Smooth muscle cell (in vitro differentiated cells): Measurements from ENCODE around the gene CX3CL1. TPM values are rescaled to one million over a fixed set of nuclear protein-coding genes. Genes with fewer than 3 reads are reported as not detected.

Experiments used
- DNase-seq: peaks from one replicate; lab custom pipeline; 2025; ENCODE audit not compliant: unreplicated experiment; lab: John Stamatoyannopoulos, UW
- H2AFZ ChIP-seq: fragments of 200-600 bp; sonication (generic); 2 replicates; pipeline ENCODE4 v1.6.0; 2016; ENCODE audit warnings: antibody characterized with exemption, low read depth, mild to moderate bottlenecking
- H3F3A ChIP-seq: fragments of 200-600 bp; sonication (generic); 2 replicates; pipeline ENCODE4 v1.6.0; 2017; ENCODE audit warnings: antibody characterized with exemption, low read depth
- H3K27ac ChIP-seq: fragments of 200-600 bp; sonication (generic); 2 replicates; pipeline ENCODE4 v1.5.1; 2016; ENCODE audit warnings: low read depth, mild to moderate bottlenecking
- H3K27me3 ChIP-seq: fragments of 200-600 bp; sonication (generic); 2 replicates; pipeline ENCODE4 v1.6.1; 2016; ENCODE audit warnings: low read depth, mild to moderate bottlenecking
- H3K36me3 ChIP-seq: fragments of 200-600 bp; sonication (generic); 2 replicates; pipeline ENCODE4 v1.5.1; 2016; ENCODE audit warnings: low read depth
- H3K4me1 ChIP-seq: fragments of 200-600 bp; sonication (generic); 2 replicates; pipeline ENCODE4 v1.5.1; 2016; ENCODE audit warnings: low read depth
- H3K4me2 ChIP-seq: fragments of 200-600 bp; sonication (generic); 2 replicates; pipeline ENCODE4 v1.6.0; 2016; ENCODE audit warnings: mild to moderate bottlenecking
- H3K4me3 ChIP-seq: fragments of 200-600 bp; sonication (generic); 2 replicates; pipeline ENCODE4 v1.5.1; 2016; ENCODE audit warnings: mild to moderate bottlenecking
- H3K79me2 ChIP-seq: fragments of 200-600 bp; sonication (generic); 2 replicates; pipeline ENCODE4 v1.6.0; 2016; ENCODE audit warnings: low read depth, mild to moderate bottlenecking
- H3K9ac ChIP-seq: fragments of 200-600 bp; sonication (generic); 2 replicates; pipeline ENCODE4 v1.6.0; 2016; ENCODE audit warnings: low read depth
- H3K9me3 ChIP-seq: fragments of 200-600 bp; sonication (generic); replicated peaks from 2 replicates; pipeline ENCODE4 v1.5.1; 2016; ENCODE audit warnings: low read depth
- H4K20me1 ChIP-seq: fragments of 200-600 bp; sonication (generic); 2 replicates; pipeline ENCODE4 v1.6.0; 2016; ENCODE audit warnings: low read depth
- CTCF ChIP-seq: fragments of 200-600 bp; sonication (generic); IDR thresholded peaks from 2 replicates; pipeline ENCODE4 v1.5.1; 2017; ENCODE audit warnings: borderline replicate concordance, mild to moderate bottlenecking, antibody characterized with exemption; ENCODE audit not compliant: insufficient read depth, poor library complexity, severe bottlenecking
- WGBS: methylation state at CpG from one replicate; pipeline ENCODE4 v1.1.7; 2016; ENCODE audit warnings: low lambda C conversion rate; 5-methylcytosine and 5-hydroxymethylcytosine counted together
- polyA plus RNA-seq: library from polyadenylated mRNA; unstranded; fragments of >200 nt; fragmentation: Nextera tagmentation; extraction: Ambion mirVana; gene quantifications from 2 replicates; pipeline ENCODE4 v1.2.1, GENCODE V29; 2016
- small RNA-seq: library from RNA; depleted of rRNA; stranded (forward); fragments of <200 nt; gene quantifications from one replicate; pipeline ENCODE3, GENCODE V24; 2014
- total RNA-seq: library from RNA; depleted of rRNA; stranded (reverse); fragments of >200 nt; gene quantifications from 2 replicates; pipeline ENCODE4 v1.2.3, GENCODE V29; 2014

CX3CL1 gene
- total and polyA plus RNA-seq, 2 experiments from 2014 or later, result 2.2 to 5.4 TPM

- 95% methylated on average over 2 of the region's 2 CpGs for WGBS
- no peak overlapping the region for H3K27ac ChIP-seq
- no peak overlapping the region for H3K9ac ChIP-seq
- no peak overlapping the region for H3K4me2 ChIP-seq
- no peak overlapping the region for H3K4me3 ChIP-seq
- H4K20me1 ChIP-seq, result no peaks in the 10 kb centered on the region
- H2AFZ ChIP-seq, result no peak overlapping the region
- no peaks in the 10 kb centered on the region for H3K27me3 ChIP-seq
- H3K79me2 ChIP-seq, result no peaks in the 10 kb centered on the region
- no peaks in the 10 kb centered on the region for H3K9me3 ChIP-seq
- H3K36me3 ChIP-seq, result peaks cover 32% of the 10 kb centered on the region
- no peaks in the 10 kb centered on the region for H3F3A ChIP-seq
- H3K4me1 ChIP-seq, result no peaks in the 10 kb centered on the region
- DNase-seq, result no peak
- no peak for TF ChIP-seq CTCF
Observed at GRCh38 chr16:57432505-57432904, 60.2 kb downstream of the CX3CL1 start.

- H3K4me3 ChIP-seq, result no peak overlapping the region
- H2AFZ ChIP-seq, result no peak overlapping the region
- H3K9me3 ChIP-seq, result no peaks in the 10 kb centered on the region
- TF ChIP-seq CTCF, result no peak
- no peaks in the 10 kb centered on the region for H3K4me1 ChIP-seq
- WGBS, result 92% methylated on average over 3 of the region's 3 CpGs
- no peaks in the 10 kb centered on the region for H3F3A ChIP-seq
- H3K36me3 ChIP-seq, result peaks cover 29% of the 10 kb centered on the region
- H3K27ac ChIP-seq, result no peak overlapping the region
- H3K4me2 ChIP-seq, result no peak overlapping the region
- no peaks in the 10 kb centered on the region for H3K27me3 ChIP-seq
- DNase-seq, result no peak
- peaks cover 5% of the 10 kb centered on the region for H4K20me1 ChIP-seq
- H3K9ac ChIP-seq, result no peak overlapping the region
- no peaks in the 10 kb centered on the region for H3K79me2 ChIP-seq
Observed at GRCh38 chr16:57432989-57433388, 60.7 kb downstream of the CX3CL1 start.

- Histone ChIP-seq H2AFZ (no peak overlapping the region), H3K9ac (no peak overlapping the region), H3K27me3 (no peaks in the 10 kb centered on the region), H3F3A (no peaks in the 10 kb centered on the region), H3K36me3 (peaks cover 29% of the 10 kb centered on the region), H3K9me3 (no peaks in the 10 kb centered on the region), H3K4me3 (no peak overlapping the region), H3K4me1 (no peaks in the 10 kb centered on the region), H3K4me2 (no peak overlapping the region), H3K27ac (no peak overlapping the region), H4K20me1 (peaks cover 6% of the 10 kb centered on the region), H3K79me2 (no peaks in the 10 kb centered on the region)
- WGBS, result 97% methylated on average over 2 of the region's 2 CpGs
- TF ChIP-seq CTCF, result no peak
- DNase-seq, result no peak
Observed at GRCh38 chr16:57434003-57434402, 61.7 kb downstream of the CX3CL1 start.

Small RNA genes lying within 50 kb of the gene (small RNA-seq; reads per million reads assigned to genes)
- not detected for gene AC108081.1

Other genes starting within 250 kb of the CX3CL1 start
- 68.7 and 104 TPM in 2 replicates for gene PSME3IP1, start 186.5 kb upstream of the CX3CL1 start, total RNA-seq
- gene PSME3IP1, start 186.5 kb upstream of the CX3CL1 start, polyA plus RNA-seq, result 58.1 and 82.1 TPM in 2 replicates
- gene RSPRY1, start 186.2 kb upstream of the CX3CL1 start, total RNA-seq, result 57.1 and 58.0 TPM in 2 replicates
- gene RSPRY1, start 186.2 kb upstream of the CX3CL1 start, polyA plus RNA-seq, result 42.0 and 43.5 TPM in 2 replicates
- gene ARL2BP, start 127.2 kb upstream of the CX3CL1 start, total RNA-seq, result 78.1 and 85.6 TPM in 2 replicates
- gene ARL2BP, start 127.2 kb upstream of the CX3CL1 start, polyA plus RNA-seq, result 68.9 and 88.0 TPM in 2 replicates
- gene PLLP, start 87.8 kb upstream of the CX3CL1 start, total RNA-seq, result 0.81 TPM in 1 of 2 replicates, not detected in the other
- 0.33 and 0.59 TPM in 2 replicates for gene PLLP, start 87.8 kb upstream of the CX3CL1 start, polyA plus RNA-seq
- not detected in 2 replicates for gene CCL22, start 13.7 kb upstream of the CX3CL1 start, total RNA-seq
- not detected in 2 replicates for gene CCL22, start 13.7 kb upstream of the CX3CL1 start, polyA plus RNA-seq
- gene CCL17, start 32.3 kb downstream of the CX3CL1 start, total RNA-seq, result not detected in 2 replicates
- not detected in 2 replicates for gene CCL17, start 32.3 kb downstream of the CX3CL1 start, polyA plus RNA-seq
- 36.6 and 39.5 TPM in 2 replicates for gene CIAPIN1, start 74.9 kb downstream of the CX3CL1 start, total RNA-seq
- 58.1 and 67.4 TPM in 2 replicates for gene CIAPIN1, start 74.9 kb downstream of the CX3CL1 start, polyA plus RNA-seq
- 34.7 and 38.1 TPM in 2 replicates for gene COQ9, start 75.0 kb downstream of the CX3CL1 start, total RNA-seq
- 59.7 and 62.1 TPM in 2 replicates for gene COQ9, start 75.0 kb downstream of the CX3CL1 start, polyA plus RNA-seq
- 60.9 and 90.0 TPM in 2 replicates for gene POLR2C, start 90.2 kb downstream of the CX3CL1 start, total RNA-seq
- 58.0 and 67.3 TPM in 2 replicates for gene POLR2C, start 90.2 kb downstream of the CX3CL1 start, polyA plus RNA-seq
- gene DOK4, start 114.0 kb downstream of the CX3CL1 start, total RNA-seq, result 36.5 and 43.5 TPM in 2 replicates
- gene DOK4, start 114.0 kb downstream of the CX3CL1 start, polyA plus RNA-seq, result 73.6 and 95.6 TPM in 2 replicates
- 10.8 and 13.4 TPM in 2 replicates for gene CCDC102A, start 164.1 kb downstream of the CX3CL1 start, total RNA-seq
- gene CCDC102A, start 164.1 kb downstream of the CX3CL1 start, polyA plus RNA-seq, result 21.9 and 25.3 TPM in 2 replicates
- gene ADGRG5, start 170.2 kb downstream of the CX3CL1 start, total RNA-seq, result not detected in 2 replicates
- gene ADGRG5, start 170.2 kb downstream of the CX3CL1 start, polyA plus RNA-seq, result not detected in 2 replicates